C4-2B (cell line): ENCODE data around the gene PRR5L.

Experiments
- H3K27ac ChIP-seq: fragments of 450-650 bp; 2 replicates; pipeline ENCODE4 v1.5.1; 2017
- CTCF ChIP-seq: fragments of 450-650 bp; conservative IDR thresholded peaks from 2 replicates; pipeline ENCODE4 v1.5.1; 2017; ENCODE audit warnings: mild to moderate bottlenecking
- ZFX ChIP-seq: fragments of 450-650 bp; IDR thresholded peaks from 2 replicates; pipeline ENCODE4 v1.6.1; 2017

Gene PRR5L

GRCh38 chr11:36280531-36280930, 15.6 kb upstream of the PRR5L start:
- H3K27ac ChIP-seq: no peak overlapping the region
- no peak for TF ChIP-seq CTCF
- TF ChIP-seq ZFX: no peak

DNA sequence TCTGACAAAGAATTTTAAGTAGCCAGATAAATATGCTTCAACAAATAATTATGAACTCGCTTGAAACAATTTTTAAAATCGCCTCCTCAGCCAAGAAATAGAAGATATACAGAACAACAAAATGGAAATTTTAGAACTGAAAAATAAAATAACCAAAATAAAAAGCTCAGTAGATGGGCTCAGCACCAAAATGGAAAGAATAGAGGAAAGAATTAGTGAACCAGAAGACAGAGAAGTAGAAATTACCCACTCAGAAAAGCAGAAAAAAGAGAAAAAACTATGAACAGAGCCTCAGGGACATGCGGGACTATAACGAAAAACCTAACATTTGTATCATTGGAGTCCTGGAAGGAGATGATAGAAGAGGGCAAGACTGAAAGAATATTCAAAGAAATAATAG, 14.2 kb upstream of the PRR5L start:
- TF ChIP-seq ZFX (no peak), CTCF (no peak)
- no peak overlapping the region for H3K27ac ChIP-seq

- TF ChIP-seq ZFX (no peak), CTCF (no peak)
Observed at GRCh38 chr11:36282926-36283325, 13.2 kb upstream of the PRR5L start.

DNA sequence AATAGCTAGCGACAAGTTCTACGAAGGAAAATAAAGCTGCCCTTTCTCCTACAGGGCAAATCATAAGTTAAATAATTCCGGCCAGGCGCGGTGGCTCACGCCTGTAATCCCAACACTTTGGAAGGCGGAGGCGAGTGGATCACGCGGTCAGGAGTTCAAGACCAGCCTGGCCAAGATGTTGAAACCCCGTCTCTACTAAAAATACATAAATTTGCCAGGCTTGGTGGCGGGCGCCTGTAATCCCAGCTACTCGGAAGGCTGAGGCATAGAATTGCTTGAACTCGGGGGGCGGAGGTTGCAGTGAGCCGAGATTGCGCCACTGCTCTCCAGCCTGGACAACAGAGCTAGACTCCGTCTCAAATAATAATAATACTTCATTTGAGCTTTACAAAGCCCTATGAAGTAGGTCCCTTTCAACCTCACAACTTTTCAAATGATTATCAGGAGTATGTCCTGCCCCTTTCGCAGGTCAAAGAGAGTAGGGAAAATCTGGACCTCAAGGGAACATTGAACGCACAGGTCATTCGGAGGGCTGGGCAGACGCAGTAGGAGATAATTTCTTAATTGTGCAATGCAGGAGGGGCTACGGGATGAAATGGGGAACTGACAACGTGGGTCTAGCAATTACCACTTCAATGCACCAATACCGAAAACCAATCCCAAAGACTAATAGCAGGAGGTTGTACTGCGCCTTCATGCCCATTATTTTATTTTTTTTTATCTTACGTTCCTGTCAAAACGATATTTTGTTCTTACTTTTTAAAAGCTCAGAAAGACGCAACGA, 7.5 kb upstream of the PRR5L start:
- H3K27ac ChIP-seq: peak overlapping the region; percentile 32
- TF ChIP-seq ZFX: no peak
- no peak for TF ChIP-seq CTCF

More at GRCh38 chr11:36282926-36283325, 13.2 kb upstream of the PRR5L start:
- H3K27ac ChIP-seq: no peak overlapping the region

GRCh38 chr11:36289226-36289852, 6.7 kb upstream of the PRR5L start, which contains the start of gene COMMD9:
TSS of gene COMMD9 (minus strand) at chr11:36289424. CDS start at chr11:36289412, 12 bp downstream.
- no peak for TF ChIP-seq ZFX
- no peak for TF ChIP-seq CTCF
- H3K27ac ChIP-seq: peak within 1 kb of the TSS; percentile 32

DNA sequence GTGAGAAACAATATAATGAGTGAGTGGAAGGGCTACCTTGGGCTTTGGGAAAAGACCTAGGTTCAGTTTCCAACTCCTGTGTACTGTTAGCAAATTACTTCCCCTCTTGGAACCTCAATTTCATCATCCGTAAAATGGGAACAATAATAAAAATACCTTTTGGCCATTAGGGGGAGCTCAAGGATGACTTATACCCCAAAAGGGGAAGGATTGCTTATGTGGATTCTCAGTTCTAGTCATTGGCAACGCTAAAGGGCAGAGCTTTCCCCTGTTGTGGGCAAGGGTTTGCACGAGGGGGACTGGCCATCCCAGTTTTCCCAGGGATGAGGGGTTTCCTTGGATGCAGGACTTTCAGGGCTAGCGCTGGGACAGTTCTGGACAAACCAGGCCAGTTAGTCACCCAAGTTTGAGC, 3.8 kb upstream of the PRR5L start:
- TF ChIP-seq CTCF (peak; percentile 72), ZFX (no peak)
- no peak overlapping the region for H3K27ac ChIP-seq

DNA sequence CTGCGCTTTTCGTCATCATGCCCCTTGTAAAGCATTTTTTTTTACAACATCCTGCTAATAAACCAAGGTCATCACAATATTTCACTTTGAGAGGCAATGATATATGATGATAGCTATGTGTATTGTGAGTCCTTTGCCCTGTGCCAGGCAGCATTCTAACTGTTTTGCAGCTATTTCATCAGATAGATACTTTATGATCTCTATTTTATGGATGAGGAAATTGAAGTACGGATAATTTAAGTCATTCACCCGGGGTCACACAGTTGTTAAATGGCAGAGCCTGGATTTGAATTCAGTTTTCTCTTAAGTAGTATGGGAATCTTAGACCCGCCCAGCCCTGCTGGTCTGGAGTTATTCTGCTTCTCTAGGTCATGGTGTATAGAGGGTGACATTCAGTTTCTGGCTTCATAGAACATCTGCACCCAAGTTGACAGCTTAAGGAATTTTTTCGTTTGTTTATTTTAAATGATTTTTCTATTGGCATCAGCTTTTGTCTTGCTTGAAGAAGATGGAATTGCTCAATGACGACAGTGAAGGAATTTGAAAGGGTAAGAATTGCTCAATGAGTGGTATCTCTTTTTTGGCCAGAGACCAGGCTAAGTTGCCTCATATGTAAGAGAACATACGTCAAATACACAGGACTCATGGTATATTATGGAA, 926 bp downstream of the PRR5L start:
- no peak overlapping the region for H3K27ac ChIP-seq
- TF ChIP-seq ZFX (no peak), CTCF (no peak)
